PC-9 (cell line): ENCODE results near the gene JPH4.

Experiments
- EZH2 ChIP-seq: fragments of 200-600 bp; sonication (generic); IDR thresholded peaks from 2 replicates; pipeline ENCODE4 v1.8.0; 2017; ENCODE audit warnings: antibody characterized with exemption, low read depth
- TF ChIP-seq, protein P1 (sequence below): fragments of 200-600 bp; sonication (generic); conservative IDR thresholded peaks from 2 replicates; pipeline ENCODE4 v1.6.1; 2017; ENCODE audit warnings: mixed run types, antibody characterized with exemption, mild to moderate bottlenecking, moderate library complexity

DNA sequence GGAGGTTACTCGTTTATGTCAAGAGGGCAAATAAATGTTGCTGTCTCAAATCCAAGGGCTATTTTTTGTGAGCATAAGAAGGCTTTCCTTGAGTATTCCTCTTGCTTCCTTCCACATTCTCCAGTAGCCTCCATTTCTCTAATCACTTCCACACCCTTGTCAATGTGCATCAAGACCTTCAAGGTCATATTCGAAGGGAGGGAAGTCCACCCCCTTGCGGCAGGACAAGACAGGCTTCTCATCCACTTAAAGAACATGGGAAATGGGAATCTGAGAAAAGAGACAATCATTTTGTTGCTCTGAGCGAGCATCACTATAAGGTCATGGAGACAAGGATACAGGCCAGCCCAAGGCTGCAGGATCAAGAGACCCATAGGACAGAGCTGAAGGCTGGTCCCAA is 44.4 kb upstream of the JPH4 start:
- TF ChIP-seq, protein P1, sequence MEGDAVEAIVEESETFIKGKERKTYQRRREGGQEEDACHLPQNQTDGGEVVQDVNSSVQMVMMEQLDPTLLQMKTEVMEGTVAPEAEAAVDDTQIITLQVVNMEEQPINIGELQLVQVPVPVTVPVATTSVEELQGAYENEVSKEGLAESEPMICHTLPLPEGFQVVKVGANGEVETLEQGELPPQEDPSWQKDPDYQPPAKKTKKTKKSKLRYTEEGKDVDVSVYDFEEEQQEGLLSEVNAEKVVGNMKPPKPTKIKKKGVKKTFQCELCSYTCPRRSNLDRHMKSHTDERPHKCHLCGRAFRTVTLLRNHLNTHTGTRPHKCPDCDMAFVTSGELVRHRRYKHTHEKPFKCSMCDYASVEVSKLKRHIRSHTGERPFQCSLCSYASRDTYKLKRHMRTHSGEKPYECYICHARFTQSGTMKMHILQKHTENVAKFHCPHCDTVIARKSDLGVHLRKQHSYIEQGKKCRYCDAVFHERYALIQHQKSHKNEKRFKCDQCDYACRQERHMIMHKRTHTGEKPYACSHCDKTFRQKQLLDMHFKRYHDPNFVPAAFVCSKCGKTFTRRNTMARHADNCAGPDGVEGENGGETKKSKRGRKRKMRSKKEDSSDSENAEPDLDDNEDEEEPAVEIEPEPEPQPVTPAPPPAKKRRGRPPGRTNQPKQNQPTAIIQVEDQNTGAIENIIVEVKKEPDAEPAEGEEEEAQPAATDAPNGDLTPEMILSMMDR, result no peak
- TF ChIP-seq EZH2, result no peak
